Activated naive CD8-positive, alpha-beta T cell treated with anti-CD3 and anti-CD28 coated beads, Interleukin-2, amount 10 ng/mL, durations not matched to agents 7 days and 5 days (primary cell): ENCODE measurements around the gene RNASE9. TPM values are rescaled to one million over a fixed set of nuclear protein-coding genes. Genes with fewer than 3 reads are reported as not detected.
"Not testable (repeated sequence)": the region's sequence is repeated elsewhere in the genome, so short reads cannot be mapped to it uniquely, and the experiment has no call there.

Experiments used
- ATAC-seq: fragments of 150-1000 bp; cut with Tn5 transposase; one replicate; pipeline ENCODE4 v1.10.0; 2021; ENCODE audit warnings: low read depth, moderate library complexity
- POLR2A ChIA-PET: fragments of 350-600 bp; sonication (Branson Sonifier 250); formaldehyde crosslinking; loops from one replicate; lab custom pipeline; 2021; ENCODE audit warnings: antibody characterized with exemption; lab: Charles Lee
- DNase-seq: peaks from one replicate; pipeline ENCODE4 v3.0.0; 2021
- H3K27ac Mint-ChIP-seq: one replicate; pipeline ENCODE4 v1.8.0; 2022; ENCODE audit warnings: mild to moderate bottlenecking, mixed read lengths
- H3K27me3 Mint-ChIP-seq: one replicate; pipeline ENCODE4 v1.8.0; 2022; ENCODE audit warnings: mild to moderate bottlenecking, moderate library complexity, mixed read lengths
- H3K36me3 Mint-ChIP-seq: one replicate; pipeline ENCODE4 v1.8.0; 2021; ENCODE audit warnings: mild to moderate bottlenecking, mixed read lengths
- H3K4me1 Mint-ChIP-seq: one replicate; pipeline ENCODE4 v1.8.0; 2021; ENCODE audit warnings: mixed read lengths
- H3K4me3 Mint-ChIP-seq: one replicate; pipeline ENCODE4 v1.8.0; 2022; ENCODE audit warnings: mild to moderate bottlenecking, moderate library complexity, mixed read lengths
- H3K9me3 Mint-ChIP-seq: one replicate; pipeline ENCODE4 v1.8.0; 2021; ENCODE audit warnings: mixed read lengths
- total RNA-seq, 2 experiments: library from RNA; stranded (reverse); gene quantifications; one replicate each; pipeline ENCODE4 v1.2.3, GENCODE V29; 2021

Gene RNASE9
- total RNA-seq = not detected

DNA sequence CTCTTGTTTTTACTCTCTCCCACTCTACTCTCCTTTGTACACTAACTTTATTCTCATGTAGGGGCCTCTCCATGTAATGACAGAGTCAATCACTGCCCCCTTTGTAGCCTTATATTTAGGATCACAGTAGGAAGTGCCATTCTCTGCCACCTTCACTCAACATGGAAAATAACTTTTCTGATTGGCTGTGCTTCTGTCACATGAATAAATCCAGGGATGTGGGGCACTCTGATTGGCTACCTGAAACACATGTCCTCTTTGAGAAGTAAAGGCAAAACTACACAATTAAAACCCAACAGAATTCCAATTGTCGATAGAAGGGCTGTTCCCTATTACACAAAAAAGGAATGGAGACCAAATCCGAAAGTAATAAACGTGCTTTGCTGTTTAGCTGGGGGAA, at the start of gene RNASE9:
TSS of gene RNASE9 (minus strand) at position 87 of the 400 bp plus-strand sequence.
- no peak within 1 kb of the TSS for H3K4me3 Mint-ChIP-seq
- POLR2A ChIA-PET = no interaction called here
- H3K27ac Mint-ChIP-seq = no peak within 1 kb of the TSS
- ATAC-seq (no peak), DNase-seq (no peak)
- H3K4me1 Mint-ChIP-seq = no peaks in the 10 kb centered on the region
- no peaks in the 10 kb centered on the region for H3K36me3 Mint-ChIP-seq
- H3K27me3 Mint-ChIP-seq = peaks cover 25% of the 10 kb centered on the region
- H3K9me3 Mint-ChIP-seq = peaks cover 2% of the 10 kb centered on the region

DNA sequence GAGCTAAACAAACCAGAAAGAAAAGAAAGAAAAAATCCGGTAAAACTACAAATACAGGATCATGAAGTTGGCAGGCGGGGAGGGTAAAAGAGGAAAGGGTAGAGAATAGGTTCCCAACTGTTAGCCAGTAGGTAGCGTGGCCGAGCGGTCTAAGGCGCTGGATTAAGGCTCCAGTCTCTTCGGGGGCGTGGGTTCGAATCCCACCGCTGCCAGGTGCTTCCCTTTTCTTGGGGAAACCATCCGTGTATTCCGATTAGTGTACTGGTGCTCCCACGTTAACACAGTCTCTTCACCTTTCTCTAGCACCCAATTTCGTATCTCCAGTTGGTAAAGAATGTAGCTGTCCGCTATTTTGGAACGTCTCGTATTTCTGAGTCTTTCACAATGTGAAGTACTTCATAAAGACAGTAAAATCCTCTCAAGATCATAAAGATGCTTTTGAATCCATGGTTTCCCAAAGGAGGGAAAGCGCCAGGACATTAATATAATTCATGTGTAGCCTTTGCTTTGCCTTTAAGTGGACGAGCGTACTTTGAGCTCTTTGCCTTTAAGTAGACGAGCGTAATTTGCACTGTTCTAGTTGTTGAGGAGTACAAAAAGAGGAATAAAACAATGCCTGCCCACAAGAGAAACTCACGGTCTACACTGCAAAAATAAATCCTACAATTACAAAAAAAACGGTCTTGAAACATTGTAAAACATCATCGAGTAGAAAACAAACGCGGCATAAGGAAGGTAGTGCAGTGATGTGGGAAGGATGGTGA, 49.3 kb upstream of the RNASE9 start:
- peak; percentile 69 for DNase-seq
- no peak overlapping the region for H3K4me3 Mint-ChIP-seq
- ATAC-seq = no peak
- no peaks in the 10 kb centered on the region for H3K9me3 Mint-ChIP-seq
- POLR2A ChIA-PET = interaction anchor here (0.6 to 1.4 kb wide), 5 partner anchors 10 to 267 kb away, joined by 3 to 11 read pairs (median 3); partner anchors contain the start of genes APEX1, OSGEP, PARP2 and TEP1
- no peaks in the 10 kb centered on the region for H3K36me3 Mint-ChIP-seq
- no peak overlapping the region for H3K27ac Mint-ChIP-seq
- peaks cover 4% of the 10 kb centered on the region for H3K4me1 Mint-ChIP-seq
- H3K27me3 Mint-ChIP-seq = no peaks in the 10 kb centered on the region

DNA sequence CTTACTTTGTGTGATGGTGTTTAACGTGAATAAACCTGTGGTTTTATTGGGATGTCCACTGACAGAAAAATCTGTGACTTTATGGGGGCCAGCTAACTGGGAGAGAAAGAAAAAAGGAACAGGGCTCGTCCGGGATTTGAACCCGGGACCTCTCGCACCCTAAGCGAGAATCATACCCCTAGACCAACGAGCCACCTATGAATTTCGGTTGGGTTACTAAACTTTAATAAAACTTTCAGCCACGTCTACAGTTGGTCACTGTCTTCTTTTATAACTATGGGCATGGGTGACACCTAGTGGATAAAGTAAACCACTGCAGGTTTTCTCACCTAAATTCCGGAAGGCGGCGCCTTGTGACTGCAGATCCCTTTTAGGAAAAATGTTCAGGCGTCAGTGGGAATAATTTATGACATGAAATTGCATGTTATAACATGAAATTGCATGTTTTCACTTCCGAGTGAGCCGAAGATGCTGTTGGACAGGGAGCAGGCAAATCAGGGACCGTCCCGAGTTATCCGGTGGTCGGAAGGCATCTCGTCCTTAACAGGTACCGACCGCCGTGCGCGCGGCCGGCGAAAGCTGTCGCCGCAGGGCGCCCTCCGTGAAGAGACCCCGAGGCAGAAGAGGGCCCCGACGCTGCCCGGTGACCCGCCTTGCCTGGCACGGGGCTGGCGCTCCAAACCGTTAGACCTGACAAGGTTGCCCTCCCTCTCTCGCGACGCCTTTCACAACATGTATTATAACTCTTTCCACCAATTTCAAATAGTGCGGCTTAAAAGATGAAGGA, 48.6 kb upstream of the RNASE9 start:
- Mint-ChIP-seq H3K27me3 (no peaks in the 10 kb centered on the region), H3K36me3 (no peaks in the 10 kb centered on the region), H3K9me3 (no peaks in the 10 kb centered on the region), H3K4me1 (peaks cover 1% of the 10 kb centered on the region), H3K4me3 (no peak overlapping the region), H3K27ac (no peak overlapping the region)
- DNase-seq (peak; percentile 68), ATAC-seq (peak; percentile 5)
- POLR2A ChIA-PET = interaction anchor here (0.6 to 1.7 kb wide), 6 partner anchors 10 to 266 kb away, joined by 3 to 11 read pairs (median 3); partner anchors contain the start of genes APEX1, OSGEP, PARP2 and PNP

DNA sequence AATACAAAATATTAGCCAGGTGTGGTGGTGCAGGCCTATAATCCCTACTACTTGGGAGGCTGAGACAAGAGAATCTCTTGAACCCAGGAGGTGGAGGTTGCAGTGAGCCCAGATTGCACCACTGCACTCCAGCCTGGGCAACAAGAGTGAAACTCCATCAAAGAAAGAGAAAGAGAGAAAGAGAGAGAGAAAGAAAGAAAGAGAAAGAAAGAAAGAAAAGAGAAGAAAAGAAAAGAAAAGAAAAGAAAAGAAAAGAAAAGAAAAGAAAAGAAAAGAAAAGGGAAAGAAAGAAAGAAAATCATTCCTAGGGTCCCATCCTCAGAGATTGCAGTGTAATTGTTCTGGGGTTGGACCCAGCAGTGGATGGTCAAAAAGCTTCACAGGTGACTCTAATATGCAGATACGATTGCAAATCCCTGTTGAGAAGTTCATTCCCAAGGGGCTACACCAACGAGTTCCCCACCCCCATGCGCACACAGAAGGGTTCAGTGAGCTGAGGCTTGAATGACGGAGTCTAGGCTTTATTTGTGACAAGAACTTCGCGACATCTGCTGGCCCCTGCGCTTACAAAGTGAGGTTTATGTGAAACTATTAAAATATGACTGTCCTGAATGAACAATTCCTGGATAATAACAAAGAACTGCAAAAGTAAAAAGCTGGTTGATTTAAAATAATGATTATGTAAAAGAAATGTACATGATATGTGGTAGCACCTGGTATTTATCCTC, 47.7 kb upstream of the RNASE9 start:
- H3K9me3 Mint-ChIP-seq = no peaks in the 10 kb centered on the region
- ATAC-seq = no peak
- no peaks in the 10 kb centered on the region for H3K36me3 Mint-ChIP-seq
- POLR2A ChIA-PET = interaction anchor here (1.7 kb wide), 1 partner anchor 139 kb away, joined by 3 read pairs; the partner anchor contains the start of gene PNP
- H3K4me1 Mint-ChIP-seq = peaks cover 1% of the 10 kb centered on the region
- peak overlapping the region; percentile 14 for H3K4me3 Mint-ChIP-seq
- no peak for DNase-seq
- no peak overlapping the region for H3K27ac Mint-ChIP-seq
- H3K27me3 Mint-ChIP-seq = no peaks in the 10 kb centered on the region

DNA sequence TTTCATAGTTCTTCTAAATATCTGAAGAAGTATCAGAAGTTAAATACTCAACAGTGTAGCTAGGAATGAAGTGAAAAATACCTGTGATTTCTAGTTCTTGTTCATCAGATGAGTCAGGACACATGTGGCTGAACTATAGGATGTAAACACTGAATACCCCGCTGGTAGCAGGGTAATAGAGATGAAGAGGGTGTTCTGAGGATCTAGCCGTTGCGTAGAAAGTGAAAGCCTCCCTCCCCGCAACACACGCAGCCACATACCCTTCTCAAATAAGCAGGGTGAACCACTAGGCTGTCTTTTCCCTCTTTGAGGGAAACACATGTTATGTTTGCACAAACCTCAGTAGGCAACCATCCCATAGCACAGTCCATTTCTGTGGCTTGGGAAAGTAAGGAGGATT, 46.8 kb upstream of the RNASE9 start:
- Mint-ChIP-seq H3K36me3 (no peaks in the 10 kb centered on the region), H3K4me1 (peaks cover 1% of the 10 kb centered on the region), H3K9me3 (no peaks in the 10 kb centered on the region), H3K27me3 (no peaks in the 10 kb centered on the region), H3K27ac (no peak overlapping the region), H3K4me3 (no peak overlapping the region)
- DNase-seq (no peak), ATAC-seq (no peak)
- POLR2A ChIA-PET = interaction anchor here (1.7 kb wide), 1 partner anchor 139 kb away, joined by 3 read pairs; the partner anchor contains the start of gene PNP

DNA sequence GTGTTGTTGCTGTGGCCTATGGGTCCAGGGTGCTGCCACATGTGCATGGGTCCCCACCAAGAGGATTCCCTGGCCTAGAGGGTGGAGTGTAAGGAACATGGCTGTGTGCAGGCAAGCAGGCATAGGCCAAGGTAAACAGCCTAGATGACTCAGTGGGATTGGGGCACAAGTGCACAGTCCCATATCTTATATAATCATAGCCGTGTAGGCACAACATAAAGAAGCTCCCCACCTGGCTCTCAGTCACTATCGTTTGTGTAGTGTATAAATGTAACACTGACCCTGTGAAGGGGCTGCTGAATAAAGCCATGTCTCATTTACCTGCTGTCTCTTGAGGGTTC, 46.0 kb upstream of the RNASE9 start:
- H3K27ac Mint-ChIP-seq = no peak overlapping the region
- ATAC-seq = no peak
- H3K36me3 Mint-ChIP-seq = no peaks in the 10 kb centered on the region
- H3K4me1 Mint-ChIP-seq = peaks cover 1% of the 10 kb centered on the region
- no peaks in the 10 kb centered on the region for H3K9me3 Mint-ChIP-seq
- no peak overlapping the region for H3K4me3 Mint-ChIP-seq
- DNase-seq = no peak
- POLR2A ChIA-PET = no interaction called here
- H3K27me3 Mint-ChIP-seq = no peaks in the 10 kb centered on the region

DNA sequence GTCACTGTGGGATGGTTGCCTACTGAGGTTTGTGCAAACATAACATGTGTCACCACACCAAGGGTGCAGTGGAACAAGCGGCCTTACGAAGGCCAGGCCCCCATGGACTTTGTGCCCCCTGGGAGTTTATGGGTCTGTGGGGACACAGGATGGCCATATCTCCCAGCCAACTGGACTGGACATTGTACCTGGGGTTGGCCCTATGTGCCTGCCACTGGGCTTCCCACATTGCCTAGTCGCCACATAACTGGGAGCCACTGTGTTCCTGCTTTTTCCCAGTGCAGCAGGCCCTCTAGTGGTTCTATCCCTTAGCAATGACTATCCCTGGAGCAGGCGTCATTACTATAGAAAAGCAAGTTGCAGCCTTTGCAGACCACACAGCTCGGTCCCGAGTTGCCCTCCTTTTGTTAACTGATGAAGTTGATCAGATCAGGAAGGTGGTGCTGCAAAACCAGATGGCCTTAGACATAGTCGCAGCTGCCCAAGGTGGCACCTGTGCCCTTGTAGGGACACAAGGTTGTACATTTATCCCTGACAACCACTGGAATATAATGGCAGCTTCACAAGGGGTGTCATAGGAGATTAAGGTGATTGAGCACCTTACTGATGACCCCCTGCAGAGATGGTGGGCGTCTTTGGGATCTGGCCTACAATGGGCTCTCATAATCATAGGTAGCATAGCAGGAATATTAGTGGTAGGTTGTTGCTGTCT, 45.5 kb upstream of the RNASE9 start:
- H3K9me3 Mint-ChIP-seq = no peaks in the 10 kb centered on the region
- H3K4me3 Mint-ChIP-seq = no peak overlapping the region
- ATAC-seq (no peak), DNase-seq (no peak)
- no peaks in the 10 kb centered on the region for H3K27me3 Mint-ChIP-seq
- no peaks in the 10 kb centered on the region for H3K36me3 Mint-ChIP-seq
- POLR2A ChIA-PET = interaction anchor here (1.0 kb wide), 1 partner anchor 187 kb away, joined by 3 read pairs; no protein-coding TSS in a partner anchor
- H3K4me1 Mint-ChIP-seq = peaks cover 1% of the 10 kb centered on the region
- no peak overlapping the region for H3K27ac Mint-ChIP-seq

DNA sequence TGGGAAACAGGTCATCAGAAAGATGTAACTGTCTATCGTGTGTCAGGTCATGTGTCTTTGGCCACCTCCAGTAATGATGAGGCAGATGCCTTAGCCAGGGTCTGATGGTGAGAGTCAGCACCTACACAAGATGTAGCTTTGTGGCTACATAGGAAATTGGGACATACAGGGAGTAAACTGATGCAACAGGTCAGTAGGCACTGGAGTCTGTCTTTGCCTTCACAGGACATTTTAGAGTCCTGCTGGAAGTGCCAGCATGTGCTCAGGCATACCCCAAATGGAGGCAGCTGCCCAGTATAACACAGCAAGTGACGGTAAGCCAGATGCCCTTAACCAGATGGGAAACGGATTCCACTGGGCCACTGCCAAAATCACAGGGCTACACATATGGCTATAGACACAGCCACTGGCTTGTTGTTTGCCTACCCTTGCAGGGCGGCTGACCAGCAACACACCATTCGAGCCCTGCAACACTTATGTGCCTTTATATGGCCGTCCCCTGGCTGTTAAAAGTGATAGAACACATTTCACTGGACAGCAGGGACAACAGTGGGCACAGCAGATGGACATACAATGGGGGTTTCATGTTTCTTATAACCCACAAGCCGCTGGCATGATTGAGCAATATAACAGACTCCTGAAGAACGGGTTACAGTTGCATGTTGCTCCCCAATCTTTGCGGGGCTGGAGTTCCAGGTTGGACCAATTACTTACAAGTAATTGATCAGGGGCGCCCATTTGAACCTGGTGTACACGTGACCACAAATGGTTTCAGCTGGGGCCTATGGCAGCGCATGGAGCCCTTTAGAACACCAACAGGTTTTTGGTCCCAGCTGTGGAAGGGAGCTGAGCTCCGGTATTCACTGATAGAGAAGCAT, 43.2 kb upstream of the RNASE9 start:
- DNase-seq (no peak), ATAC-seq (no peak)
- H3K4me1 Mint-ChIP-seq = peaks cover 1% of the 10 kb centered on the region
- no peaks in the 10 kb centered on the region for H3K27me3 Mint-ChIP-seq
- H3K4me3 Mint-ChIP-seq = no peak overlapping the region
- POLR2A ChIA-PET = no interaction called here
- H3K27ac Mint-ChIP-seq = no peak overlapping the region
- H3K9me3 Mint-ChIP-seq = no peaks in the 10 kb centered on the region
- H3K36me3 Mint-ChIP-seq = no peaks in the 10 kb centered on the region

DNA sequence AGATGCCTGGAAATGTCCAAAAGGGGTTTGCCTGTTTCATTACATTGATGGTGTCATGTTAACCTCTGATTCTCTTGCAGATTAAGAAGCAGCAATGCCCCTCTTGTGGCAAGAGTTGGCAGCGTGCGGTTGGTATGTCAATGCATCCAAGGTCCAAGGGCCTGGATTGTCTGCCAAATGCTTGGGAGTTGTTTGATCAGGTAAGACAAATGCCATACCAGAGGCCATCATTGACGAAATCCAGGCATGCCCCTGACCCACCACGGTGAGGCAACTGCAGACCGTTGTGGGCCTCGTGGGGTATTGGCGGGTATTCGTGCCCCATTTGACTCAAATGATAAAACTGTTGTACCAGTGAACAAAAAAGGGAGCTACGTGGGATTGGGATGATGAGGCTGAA, 41.7 kb upstream of the RNASE9 start:
- Mint-ChIP-seq H3K36me3 (no peaks in the 10 kb centered on the region), H3K9me3 (no peaks in the 10 kb centered on the region), H3K4me3 (no peak overlapping the region), H3K27ac (no peak overlapping the region), H3K27me3 (no peaks in the 10 kb centered on the region), H3K4me1 (peaks cover 1% of the 10 kb centered on the region)
- ATAC-seq (no peak), DNase-seq (no peak)
- POLR2A ChIA-PET = no interaction called here

DNA sequence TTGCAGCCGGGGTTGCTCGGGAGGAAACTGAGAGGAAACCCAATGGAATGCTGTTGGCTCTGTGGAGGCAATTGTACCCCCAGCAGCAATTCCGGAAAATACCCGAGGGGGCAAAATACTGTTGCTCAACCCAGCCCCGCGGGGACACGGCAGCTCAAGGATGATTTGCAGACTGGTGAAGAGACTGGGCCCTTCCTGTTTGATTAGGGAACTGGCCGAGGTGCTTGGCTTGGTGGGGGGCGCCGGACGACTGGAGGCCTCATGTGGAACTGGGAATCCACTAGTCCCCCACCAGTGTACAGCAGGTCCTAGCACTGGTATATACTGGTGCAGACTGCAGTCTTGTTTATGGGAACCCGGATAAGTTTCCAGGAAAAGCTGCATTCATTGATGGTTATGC, 40.7 kb upstream of the RNASE9 start:
- H3K27me3 Mint-ChIP-seq = no peaks in the 10 kb centered on the region
- H3K27ac Mint-ChIP-seq = no peak overlapping the region
- H3K4me1 Mint-ChIP-seq = no peaks in the 10 kb centered on the region
- POLR2A ChIA-PET = no interaction called here
- H3K9me3 Mint-ChIP-seq = no peaks in the 10 kb centered on the region
- no peaks in the 10 kb centered on the region for H3K36me3 Mint-ChIP-seq
- no peak for ATAC-seq
- no peak for DNase-seq
- H3K4me3 Mint-ChIP-seq = no peak overlapping the region

DNA sequence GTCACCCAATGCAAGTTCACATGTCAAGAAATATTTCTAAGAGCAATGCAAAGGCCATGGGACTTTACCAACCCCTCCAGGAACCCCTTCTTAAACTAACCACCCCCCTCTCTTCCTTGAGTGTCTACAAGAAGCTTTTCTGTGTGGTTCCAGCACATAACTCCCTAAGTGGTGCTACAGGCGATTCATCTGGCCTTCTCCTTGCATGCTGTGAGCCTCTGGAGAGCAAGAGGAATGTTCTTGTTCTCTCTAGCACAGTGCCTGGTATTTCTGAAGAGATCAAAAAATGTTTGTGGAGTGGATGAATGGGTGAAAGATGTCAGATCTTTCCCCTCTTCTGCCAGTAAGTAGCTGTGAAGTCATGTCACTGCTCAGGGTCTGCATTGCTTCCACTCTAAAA, 36.3 kb upstream of the RNASE9 start:
- ATAC-seq = no peak
- peaks cover 6% of the 10 kb centered on the region for H3K27me3 Mint-ChIP-seq
- H3K9me3 Mint-ChIP-seq = no peaks in the 10 kb centered on the region
- no peaks in the 10 kb centered on the region for H3K4me1 Mint-ChIP-seq
- no peaks in the 10 kb centered on the region for H3K36me3 Mint-ChIP-seq
- H3K27ac Mint-ChIP-seq = no peak overlapping the region
- DNase-seq = no peak
- POLR2A ChIA-PET = no interaction called here
- H3K4me3 Mint-ChIP-seq = no peak overlapping the region

DNA sequence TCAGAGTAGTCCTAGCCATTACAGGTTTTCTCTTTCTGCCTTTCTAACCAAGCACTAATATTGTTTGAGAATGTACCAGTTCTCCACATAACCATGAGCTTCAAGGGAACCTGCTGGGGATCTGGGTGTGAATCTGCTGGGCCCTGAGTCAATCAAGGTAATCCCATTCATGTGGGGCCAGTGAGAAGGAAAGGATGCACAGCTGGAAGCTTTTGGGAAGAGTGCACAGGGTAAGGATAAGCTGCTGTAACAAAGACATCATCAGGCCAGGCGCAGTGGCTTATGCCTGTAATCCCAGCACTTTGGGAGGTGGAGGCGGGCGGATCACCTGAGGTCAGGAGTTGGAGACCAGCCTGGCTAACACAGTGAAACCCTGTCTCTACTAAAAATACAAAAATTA, 34.9 kb upstream of the RNASE9 start:
- H3K4me3 Mint-ChIP-seq, H3K27ac Mint-ChIP-seq, POLR2A ChIA-PET, H3K9me3 Mint-ChIP-seq, ATAC-seq, DNase-seq, H3K36me3 Mint-ChIP-seq, H3K4me1 Mint-ChIP-seq: not testable (repeated sequence)
- peaks cover 13% of the 10 kb centered on the region for H3K27me3 Mint-ChIP-seq
